HFFc6 (cell line): ENCODE measurements around the gene RRAGB. TPM values are rescaled to one million over a fixed set of nuclear protein-coding genes. Genes with fewer than 3 reads are reported as not detected.
A peak's percentile ranks its signal among the peaks of the same experiment; 100 is the strongest.

ENCODE experiments used
- DNase-seq: peaks from one replicate; pipeline ENCODE4 v3.0.0-alpha.2; 2018
- H3K27ac Mint-ChIP-seq: 2 replicates; pipeline ENCODE4 v1.8.0; 2020; ENCODE audit warnings: mild to moderate bottlenecking, mixed read lengths
- H3K27me3 Mint-ChIP-seq: 2 replicates; pipeline ENCODE4 v1.8.0; 2021; ENCODE audit warnings: mild to moderate bottlenecking, moderate library complexity, mixed read lengths; ENCODE audit not compliant: insufficient read depth
- H3K36me3 Mint-ChIP-seq: 2 replicates; pipeline ENCODE4 v1.8.0; 2021; ENCODE audit warnings: low read depth, mixed read lengths
- H3K4me1 Mint-ChIP-seq: 2 replicates; pipeline ENCODE4 v1.8.0; 2020; ENCODE audit warnings: low read depth, mixed read lengths
- H3K4me3 Mint-ChIP-seq: 2 replicates; pipeline ENCODE4 v1.8.0; 2020; ENCODE audit warnings: mild to moderate bottlenecking, moderate library complexity, mixed read lengths
- H3K9me3 Mint-ChIP-seq: 2 replicates; pipeline ENCODE4 v1.8.0; 2020; ENCODE audit warnings: mild to moderate bottlenecking, mixed read lengths
- CTCF ChIP-seq: fragments of 200-600 bp; sonication (generic); IDR thresholded peaks from 2 replicates; pipeline ENCODE4 v1.5.0; 2021; ENCODE audit warnings: antibody characterized with exemption, mild to moderate bottlenecking
- total RNA-seq, 6 experiments: library from RNA; stranded (reverse); fragmentation: NEBNext Ultra II Directional; extraction: Animal tissue kit (Norgen Biotek cat#: 25700); gene quantifications; 2 replicates in 1 of 6; 3 replicates in 5 of 6; pipeline ENCODE4 v1.2.3, GENCODE V29; 2021

The RRAGB gene
- total RNA-seq, 6 experiments from 2014 or later = 10.9 to 17.2 (median 12.7) TPM

GRCh38 chrX:55777596-55777995, 60.0 kb downstream of the RRAGB start:
- Mint-ChIP-seq H3K27ac (peak overlapping the region; percentile 52; the same call in 1 of the 2 replicates), H3K9me3 (no peaks in the 10 kb centered on the region), H3K27me3 (no peaks in the 10 kb centered on the region), H3K36me3 (no peaks in the 10 kb centered on the region), H3K4me3 (no peak overlapping the region), H3K4me1 (peaks cover 15% of the 10 kb centered on the region)
- no peak for TF ChIP-seq CTCF
- no peak for DNase-seq

GRCh38 chrX:55778322-55778721, 60.8 kb downstream of the RRAGB start:
- H3K27me3 Mint-ChIP-seq = no peaks in the 10 kb centered on the region
- H3K4me3 Mint-ChIP-seq = no peak overlapping the region
- TF ChIP-seq CTCF = no peak
- peaks cover 15% of the 10 kb centered on the region for H3K4me1 Mint-ChIP-seq
- H3K36me3 Mint-ChIP-seq = no peaks in the 10 kb centered on the region
- no peaks in the 10 kb centered on the region for H3K9me3 Mint-ChIP-seq
- no peak overlapping the region for H3K27ac Mint-ChIP-seq
- peak; percentile 65 for DNase-seq

- Mint-ChIP-seq H3K27me3 (no peaks in the 10 kb centered on the region), H3K27ac (peak overlapping the region; percentile 64), H3K4me3 (no peak overlapping the region), H3K4me1 (peaks cover 22% of the 10 kb centered on the region), H3K9me3 (no peaks in the 10 kb centered on the region), H3K36me3 (no peaks in the 10 kb centered on the region)
- peak; percentile 8 for DNase-seq
- no peak for TF ChIP-seq CTCF
Observed at GRCh38 chrX:55783723-55784122, 66.2 kb downstream of the RRAGB start.

GRCh38 chrX:55787063-55787462, 69.5 kb downstream of the RRAGB start:
- no peak for DNase-seq
- TF ChIP-seq CTCF = no peak
- no peak overlapping the region; the same call in 1 of the 2 replicates for H3K27ac Mint-ChIP-seq
- H3K27me3 Mint-ChIP-seq = no peaks in the 10 kb centered on the region; the same call in 1 of the 2 replicates
- no peaks in the 10 kb centered on the region for H3K9me3 Mint-ChIP-seq
- no peak overlapping the region for H3K4me3 Mint-ChIP-seq
- no peaks in the 10 kb centered on the region for H3K36me3 Mint-ChIP-seq
- H3K4me1 Mint-ChIP-seq = peaks cover 23% of the 10 kb centered on the region

- H3K27ac Mint-ChIP-seq = no peak overlapping the region
- peaks cover 2% of the 10 kb centered on the region; the same call in 1 of the 2 replicates for H3K27me3 Mint-ChIP-seq
- no peaks in the 10 kb centered on the region for H3K9me3 Mint-ChIP-seq
- peaks cover under 1% of the 10 kb centered on the region; the same call in 1 of the 2 replicates for H3K36me3 Mint-ChIP-seq
- H3K4me3 Mint-ChIP-seq = no peak overlapping the region
- no peak for DNase-seq
- peaks cover 30% of the 10 kb centered on the region for H3K4me1 Mint-ChIP-seq
- no peak for TF ChIP-seq CTCF
Observed at GRCh38 chrX:55787727-55788126, 70.2 kb downstream of the RRAGB start.

GRCh38 chrX:55794405-55794804, 76.9 kb downstream of the RRAGB start:
- H3K36me3 Mint-ChIP-seq = peaks cover 5% of the 10 kb centered on the region; the same call in 1 of the 2 replicates
- DNase-seq = no peak
- no peak for TF ChIP-seq CTCF
- H3K4me1 Mint-ChIP-seq = peaks cover 24% of the 10 kb centered on the region
- H3K27me3 Mint-ChIP-seq = peaks cover 2% of the 10 kb centered on the region
- no peaks in the 10 kb centered on the region for H3K9me3 Mint-ChIP-seq
- no peak overlapping the region for H3K4me3 Mint-ChIP-seq
- H3K27ac Mint-ChIP-seq = peak overlapping the region; percentile 11; the same call in 1 of the 2 replicates
